AG04450 (cell line): Measurements from ENCODE around the gene PHF12. TPM values are rescaled to one million over a fixed set of nuclear protein-coding genes. Genes with fewer than 3 reads are reported as not detected.

ENCODE experiments used
- CTCF ChIA-PET: fragments of 300-600, 350-600 bp; formaldehyde crosslinking; extraction: SDS; loops from one replicate; lab custom pipeline; 2022; ENCODE audit warnings: antibody characterized with exemption, inconsistent platforms; lab: Charles Lee
- POLR2A ChIA-PET: fragments of 350-600 bp; formaldehyde crosslinking; extraction: SDS; loops from one replicate; lab custom pipeline; 2021; ENCODE audit warnings: antibody characterized with exemption, inconsistent platforms; lab: Yijun Ruan, JAX
- DNase-seq: peaks from one replicate; pipeline ENCODE4 v3.0.0-alpha.2; 2011; ENCODE audit warnings: low read depth, low spot score
- H3K27ac ChIP-seq: one replicate; pipeline ENCODE4 v1.5.1; 2012; ENCODE audit warnings: low read depth, low read length, control low read depth
- H3K27me3 ChIP-seq: one replicate; pipeline ENCODE4 v1.6.0; 2012; ENCODE audit warnings: low read length; ENCODE audit not compliant: control insufficient read depth, insufficient read depth
- H3K4me3 ChIP-seq: 2 replicates; pipeline ENCODE4 v1.5.1; 2011; ENCODE audit warnings: mild to moderate bottlenecking, low read depth, low read length, control low read depth
- H3K9me3 ChIP-seq: 2 replicates; pipeline ENCODE4 v1.5.1; 2012; ENCODE audit warnings: low read length; ENCODE audit not compliant: control insufficient read depth, insufficient read depth
- polyA plus RNA-seq: library from polyadenylated mRNA; depleted of rRNA; stranded (reverse); fragments of >200 nt; gene quantifications from 2 replicates; pipeline ENCODE4 v1.2.3, GENCODE V29; 2011
- TF ChIP-seq, protein P1 (sequence below): IDR thresholded peaks from 2 replicates; pipeline ENCODE4 v1.5.1; 2011; ENCODE audit warnings: low read depth, low read length, control low read depth, inconsistent platforms

Gene PHF12
- polyA plus RNA-seq, 1 experiment: 13.6 TPM

DNA sequence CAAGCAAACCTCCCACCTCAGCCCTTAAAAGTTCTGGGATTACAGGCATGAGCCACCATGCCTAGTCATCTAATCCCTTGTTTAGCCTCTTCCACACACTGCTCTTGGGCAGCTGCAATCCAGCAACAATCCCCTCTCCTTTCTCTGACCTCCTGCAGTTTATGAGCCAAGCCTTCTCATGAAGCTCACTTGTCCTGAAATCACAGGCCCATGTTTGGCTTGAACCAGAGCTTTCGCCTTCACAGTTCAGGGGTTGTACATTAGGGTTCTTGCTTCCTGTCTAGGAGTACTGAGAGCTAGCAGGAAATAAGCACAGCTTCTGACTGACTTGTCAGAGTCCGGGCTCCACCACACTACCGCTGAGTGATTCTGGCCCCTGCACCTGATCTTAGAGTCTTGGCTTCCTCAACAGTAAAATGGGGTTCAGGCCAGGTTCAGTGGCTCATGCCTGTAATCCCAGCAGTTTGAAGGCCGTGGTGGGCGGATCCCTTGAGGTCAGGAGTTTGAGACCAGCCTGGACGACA, 80.2 kb downstream of the PHF12 start:
- TF ChIP-seq, protein P1, sequence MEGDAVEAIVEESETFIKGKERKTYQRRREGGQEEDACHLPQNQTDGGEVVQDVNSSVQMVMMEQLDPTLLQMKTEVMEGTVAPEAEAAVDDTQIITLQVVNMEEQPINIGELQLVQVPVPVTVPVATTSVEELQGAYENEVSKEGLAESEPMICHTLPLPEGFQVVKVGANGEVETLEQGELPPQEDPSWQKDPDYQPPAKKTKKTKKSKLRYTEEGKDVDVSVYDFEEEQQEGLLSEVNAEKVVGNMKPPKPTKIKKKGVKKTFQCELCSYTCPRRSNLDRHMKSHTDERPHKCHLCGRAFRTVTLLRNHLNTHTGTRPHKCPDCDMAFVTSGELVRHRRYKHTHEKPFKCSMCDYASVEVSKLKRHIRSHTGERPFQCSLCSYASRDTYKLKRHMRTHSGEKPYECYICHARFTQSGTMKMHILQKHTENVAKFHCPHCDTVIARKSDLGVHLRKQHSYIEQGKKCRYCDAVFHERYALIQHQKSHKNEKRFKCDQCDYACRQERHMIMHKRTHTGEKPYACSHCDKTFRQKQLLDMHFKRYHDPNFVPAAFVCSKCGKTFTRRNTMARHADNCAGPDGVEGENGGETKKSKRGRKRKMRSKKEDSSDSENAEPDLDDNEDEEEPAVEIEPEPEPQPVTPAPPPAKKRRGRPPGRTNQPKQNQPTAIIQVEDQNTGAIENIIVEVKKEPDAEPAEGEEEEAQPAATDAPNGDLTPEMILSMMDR: no peak
- no peak for DNase-seq
- Histone ChIP-seq H3K9me3 (no peaks in the 10 kb centered on the region), H3K27ac (no peak overlapping the region), H3K4me3 (no peak overlapping the region), H3K27me3 (peaks cover 3% of the 10 kb centered on the region)
- POLR2A ChIA-PET: no interaction called here
- CTCF ChIA-PET: interaction anchor here (1.5 to 2.0 kb wide), 3 partner anchors 107 to 144 kb away, joined by 4 to 9 read pairs (median 4); no protein-coding TSS in a partner anchor

GRCh38 chr17:28867276-28867675, 84.0 kb downstream of the PHF12 start:
- ChIA-PET CTCF (no interaction called here), POLR2A (no interaction called here)
- no peak overlapping the region for H3K27ac ChIP-seq
- TF ChIP-seq, protein P1: no peak
- no peak for DNase-seq
- no peaks in the 10 kb centered on the region for H3K9me3 ChIP-seq
- H3K27me3 ChIP-seq: peaks cover 3% of the 10 kb centered on the region
- no peak overlapping the region for H3K4me3 ChIP-seq

GRCh38 chr17:28865946-28866752, 85.2 kb downstream of the PHF12 start:
- Histone ChIP-seq H3K27ac (no peak overlapping the region), H3K27me3 (peaks cover 3% of the 10 kb centered on the region), H3K4me3 (no peak overlapping the region), H3K9me3 (no peaks in the 10 kb centered on the region)
- ChIA-PET POLR2A (interaction anchor here (0.6 to 0.7 kb wide), 2 partner anchors 31 to 77 kb away, joined by 3 read pairs; partner anchors contain the start of gene FLOT2), CTCF (interaction anchor here (0.6 to 2.3 kb wide), 3 partner anchors 37 to 102 kb away, joined by 3 to 9 read pairs (median 3); no protein-coding TSS in a partner anchor)
- no peak for DNase-seq
- TF ChIP-seq, protein P1: no peak

DNA sequence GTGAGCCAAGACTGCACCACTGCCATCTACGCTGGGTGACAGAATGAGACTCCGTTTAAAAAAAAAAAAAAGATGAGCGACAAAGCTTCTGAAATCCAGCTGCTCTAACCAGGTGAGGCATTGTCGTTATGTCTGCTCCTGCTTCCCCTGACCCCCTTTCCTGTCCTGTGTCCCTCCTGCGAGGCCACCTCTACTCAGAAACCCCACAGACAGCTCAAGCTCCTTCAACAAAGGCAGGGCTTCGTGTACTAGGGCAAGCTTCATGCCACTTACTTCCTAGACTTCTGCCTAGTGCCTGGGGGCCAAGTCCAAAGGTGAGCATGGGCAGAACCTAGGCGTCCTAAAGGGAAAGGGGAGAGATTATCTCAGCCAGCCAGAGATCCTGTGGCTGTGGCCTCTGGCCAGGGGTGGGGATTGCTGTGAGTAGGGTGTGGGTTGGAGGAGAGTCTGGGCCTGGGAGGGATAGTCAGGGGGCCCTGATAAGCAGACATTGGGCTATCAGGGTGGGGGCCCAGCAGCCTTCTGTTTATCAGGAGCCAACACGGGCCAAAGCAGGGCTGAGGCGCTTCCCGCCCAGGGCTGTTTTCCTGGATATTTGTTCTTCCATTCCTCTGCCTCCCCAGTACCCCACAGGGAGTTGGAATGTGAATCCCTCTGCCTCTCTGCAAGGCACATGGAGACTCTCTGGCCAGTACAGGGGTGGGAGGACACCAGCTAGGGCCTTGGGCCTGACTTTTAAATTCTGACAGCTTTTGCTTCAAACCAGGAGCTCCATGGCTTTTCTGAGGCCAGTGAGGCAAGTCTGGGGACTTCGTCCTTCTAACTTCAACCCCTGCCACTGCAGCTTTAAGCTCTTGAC, 86.1 kb downstream of the PHF12 start:
- no peak for DNase-seq
- Histone ChIP-seq H3K27me3 (peaks cover 3% of the 10 kb centered on the region), H3K4me3 (no peak overlapping the region), H3K9me3 (no peaks in the 10 kb centered on the region), H3K27ac (no peak overlapping the region)
- ChIA-PET POLR2A (interaction anchor here (1.7 kb wide), 1 partner anchor 28 kb away, joined by 3 read pairs; no protein-coding TSS in a partner anchor), CTCF (interaction anchor here (0.6 to 2.3 kb wide), 2 partner anchors 88 to 101 kb away, joined by 3 to 9 read pairs; no protein-coding TSS in a partner anchor)
- TF ChIP-seq, protein P1: no peak
